PC-3 (cell line): ENCODE data around the gene LTBP3.

Experiments used
- EZH2phosphoT487 ChIP-seq: fragments of 300-600 bp; sonication (generic); IDR thresholded peaks from 2 replicates; pipeline ENCODE4 v1.6.1; 2018; ENCODE audit warnings: mild to moderate bottlenecking, antibody characterized with exemption, low read length, borderline replicate concordance
- TF ChIP-seq, protein P1 (sequence below): fragments of 300-600 bp; sonication (generic); conservative IDR thresholded peaks from 2 replicates; pipeline ENCODE4 v1.5.1; 2017; ENCODE audit warnings: antibody characterized with exemption, low read depth, mild to moderate bottlenecking, low read length

DNA sequence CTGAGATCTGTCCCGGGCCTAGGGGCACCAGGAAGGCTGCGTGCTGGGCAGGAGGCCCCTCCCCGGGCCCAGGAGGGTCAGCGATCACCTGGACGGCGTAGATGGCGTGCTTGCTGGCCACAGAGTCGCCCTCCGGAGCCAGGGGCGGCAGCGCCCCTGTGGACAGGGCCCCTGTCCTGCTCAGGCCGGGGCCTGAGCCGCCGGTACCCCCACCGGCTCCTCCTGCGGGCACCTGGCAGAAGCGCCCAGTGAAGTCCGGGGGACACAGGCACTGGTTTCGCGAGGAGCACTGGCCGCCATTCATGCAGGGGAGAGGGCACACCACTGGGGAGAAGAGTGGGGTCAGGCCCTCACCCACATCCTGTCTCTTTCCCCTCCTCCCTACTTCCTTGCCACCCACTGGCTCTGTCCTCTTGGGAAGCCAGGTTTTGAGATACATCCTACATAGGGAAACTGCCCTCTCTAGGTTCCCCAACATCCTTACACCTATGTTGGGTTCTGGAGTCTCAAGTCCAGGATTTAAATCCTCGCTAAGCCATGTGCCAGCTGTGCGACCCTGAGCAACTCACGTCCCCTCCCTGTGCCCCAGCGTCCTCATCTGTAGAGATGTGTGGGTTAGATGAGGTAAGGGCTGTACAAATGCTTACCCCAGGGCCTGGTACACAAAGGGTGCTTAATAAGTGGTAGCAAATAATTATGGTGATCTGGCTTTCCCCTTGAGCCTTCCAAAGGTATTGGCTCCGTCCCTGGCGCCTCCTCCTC is 3.9 kb downstream of the LTBP3 start:
- TF ChIP-seq, protein P1, sequence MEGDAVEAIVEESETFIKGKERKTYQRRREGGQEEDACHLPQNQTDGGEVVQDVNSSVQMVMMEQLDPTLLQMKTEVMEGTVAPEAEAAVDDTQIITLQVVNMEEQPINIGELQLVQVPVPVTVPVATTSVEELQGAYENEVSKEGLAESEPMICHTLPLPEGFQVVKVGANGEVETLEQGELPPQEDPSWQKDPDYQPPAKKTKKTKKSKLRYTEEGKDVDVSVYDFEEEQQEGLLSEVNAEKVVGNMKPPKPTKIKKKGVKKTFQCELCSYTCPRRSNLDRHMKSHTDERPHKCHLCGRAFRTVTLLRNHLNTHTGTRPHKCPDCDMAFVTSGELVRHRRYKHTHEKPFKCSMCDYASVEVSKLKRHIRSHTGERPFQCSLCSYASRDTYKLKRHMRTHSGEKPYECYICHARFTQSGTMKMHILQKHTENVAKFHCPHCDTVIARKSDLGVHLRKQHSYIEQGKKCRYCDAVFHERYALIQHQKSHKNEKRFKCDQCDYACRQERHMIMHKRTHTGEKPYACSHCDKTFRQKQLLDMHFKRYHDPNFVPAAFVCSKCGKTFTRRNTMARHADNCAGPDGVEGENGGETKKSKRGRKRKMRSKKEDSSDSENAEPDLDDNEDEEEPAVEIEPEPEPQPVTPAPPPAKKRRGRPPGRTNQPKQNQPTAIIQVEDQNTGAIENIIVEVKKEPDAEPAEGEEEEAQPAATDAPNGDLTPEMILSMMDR: no peak
- no peak for TF ChIP-seq EZH2phosphoT487
